Pancreas (tissue), 10 donors: ENCODE data around the gene ROR1. TPM values are rescaled to one million over a fixed set of nuclear protein-coding genes. Genes with fewer than 3 reads are reported as not detected.
A peak's percentile ranks its signal among the peaks of the same experiment; 100 is the strongest.

Source experiments
- ATAC-seq, 4 donors: fragments of 200-7000 bp; cut with Tn5 transposase; one replicate each; pipeline versions ENCODE4 v1.8.0 to v1.9.1; 2020; ENCODE audit warnings: mild to moderate bottlenecking in 4 of 4, moderate library complexity in 4 of 4
- DNase-seq, 6 donors: peaks; one replicate each; pipeline ENCODE4 v3.0.0-alpha.2; 2020
- FAIRE-seq: peaks from 2 replicates; lab custom pipeline; 2012; peaks lifted over from hg19 to GRCh38; lab: Jason Lieb, UNC
- H3K27ac ChIP-seq, 4 donors: fragments of 200-600 bp; sonication (generic); 1 replicate in 3 of 4; 2 replicates in 1 of 4; pipeline versions ENCODE4 v1.5.0 to v1.8.0; 2020
- H3K27me3 ChIP-seq, 4 donors: fragments of 200-600 bp; one replicate each; pipeline ENCODE4 v1.8.0; 2021
- H3K36me3 ChIP-seq, 3 donors: fragments of 200-600 bp; sonication (generic) in 1 of 3; one replicate each; pipeline versions ENCODE4 v1.5.0 to v1.8.0; 2020 to 2021
- H3K4me1 ChIP-seq, 3 donors: fragments of 200-600 bp; one replicate each; pipeline ENCODE4 v1.8.0; 2021
- H3K4me3 ChIP-seq, 4 donors: fragments of 200-600 bp; sonication (generic) in 2 of 4; one replicate each; pipeline versions ENCODE4 v1.5.0 to v1.8.0; 2020 to 2021
- H3K9me3 ChIP-seq, 4 donors: fragments of 200-600 bp; one replicate each; pipeline ENCODE4 v1.8.0; 2021
- WGBS, 2 donors: extraction: QIAGEN DNeasy Blood & Tissue Kit; methylation state at CpG; one replicate each; pipeline ENCODE4 v1.1.7; 2013; 5-methylcytosine and 5-hydroxymethylcytosine counted together
- intact Hi-C, 3 donors: fragments of 100-400 bp; cut with DNase I; formaldehyde crosslinking; loops; one replicate each; pipeline versions ENCODE4 v1.11.1 to v1.14.2; 2022
- polyA plus RNA-seq, 2 donors: library from polyadenylated mRNA; stranded (reverse); fragments of 200-250 nt; gene quantifications; one replicate each; pipeline ENCODE4 v1.2.3, GENCODE V29; 2013
- total RNA-seq, 6 donors: library from RNA; stranded (reverse); fragmentation: NEBNext Ultra II Directional in 4 of 6; extraction: Animal tissue kit (Norgen Biotek cat#: 25700) in 4 of 6; gene quantifications; one replicate each; pipeline versions ENCODE4 v1.2.1 to v1.2.4, GENCODE V29; 2021 to 2023
- TF ChIP-seq, protein P1 (sequence below), 4 donors: fragments of 200-600 bp; sonication (generic) in 3 of 4; IDR thresholded peaks; one replicate each; pipeline versions ENCODE4 v1.5.0 to v1.8.0; 2021; ENCODE audit warnings: antibody characterized with exemption in 4 of 4
- donor health status: healthy with polysubstance abuse.
- donor health status: DM: no; HTN: no; CAD: no; lungs with moderate emphysema.
- donor health status: DM: no; HTN: no; CAD: no.
- donor health status: control.
- donor health status: control.
- donor health status: Bipolar disorder and iron deficiency.
- donor health status: DM: yes; HTN: yes; CAD: no.
- donor health status: DM: no; HTN: no; CAD: no.
- donor health status: DM: no; HTN: no; CAD: no.
- donor health status: DM: yes; HTN: yes; CAD: no.

Gene ROR1
- total and polyA plus RNA-seq, 8 donors: 1.3 to 18.5 (median 7.3) TPM

DNA sequence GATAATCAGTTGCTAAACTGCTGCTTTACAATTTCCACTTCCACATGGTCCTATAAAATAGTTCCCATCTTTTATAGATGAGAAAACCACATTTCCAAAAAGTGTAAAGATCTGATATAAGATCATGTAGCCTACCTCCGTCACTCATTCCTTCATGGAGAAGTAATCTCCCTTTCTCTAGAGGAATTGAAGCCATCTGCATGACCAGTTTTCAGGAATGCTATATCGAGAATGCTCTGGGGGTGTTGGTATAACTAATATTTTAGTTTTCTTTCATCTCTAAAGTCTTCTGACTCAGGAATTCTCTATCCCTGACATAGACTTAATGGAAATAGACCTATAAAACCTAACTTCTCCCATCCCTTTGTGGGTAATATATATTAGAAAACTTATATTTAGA is 256.6 kb downstream of the ROR1 start:
- FAIRE-seq (no peak), DNase-seq (no peak), ATAC-seq (no peak)
- Histone ChIP-seq H3K9me3 (no peaks in the 10 kb centered on the region), H3K27me3 (no peaks in the 10 kb centered on the region), H3K36me3 (no peaks in the 10 kb centered on the region), H3K4me3 (no peak overlapping the region), H3K4me1 (no peaks in the 10 kb centered on the region), H3K27ac (no peak overlapping the region)
- TF ChIP-seq, protein P1, sequence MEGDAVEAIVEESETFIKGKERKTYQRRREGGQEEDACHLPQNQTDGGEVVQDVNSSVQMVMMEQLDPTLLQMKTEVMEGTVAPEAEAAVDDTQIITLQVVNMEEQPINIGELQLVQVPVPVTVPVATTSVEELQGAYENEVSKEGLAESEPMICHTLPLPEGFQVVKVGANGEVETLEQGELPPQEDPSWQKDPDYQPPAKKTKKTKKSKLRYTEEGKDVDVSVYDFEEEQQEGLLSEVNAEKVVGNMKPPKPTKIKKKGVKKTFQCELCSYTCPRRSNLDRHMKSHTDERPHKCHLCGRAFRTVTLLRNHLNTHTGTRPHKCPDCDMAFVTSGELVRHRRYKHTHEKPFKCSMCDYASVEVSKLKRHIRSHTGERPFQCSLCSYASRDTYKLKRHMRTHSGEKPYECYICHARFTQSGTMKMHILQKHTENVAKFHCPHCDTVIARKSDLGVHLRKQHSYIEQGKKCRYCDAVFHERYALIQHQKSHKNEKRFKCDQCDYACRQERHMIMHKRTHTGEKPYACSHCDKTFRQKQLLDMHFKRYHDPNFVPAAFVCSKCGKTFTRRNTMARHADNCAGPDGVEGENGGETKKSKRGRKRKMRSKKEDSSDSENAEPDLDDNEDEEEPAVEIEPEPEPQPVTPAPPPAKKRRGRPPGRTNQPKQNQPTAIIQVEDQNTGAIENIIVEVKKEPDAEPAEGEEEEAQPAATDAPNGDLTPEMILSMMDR (IDR thresholded peaks at IDR 0.05): no peak
- intact Hi-C loops: no loop called here
- 96 to 99% methylated on average over 2 of the region's 2 CpGs for WGBS, 2 donors

DNA sequence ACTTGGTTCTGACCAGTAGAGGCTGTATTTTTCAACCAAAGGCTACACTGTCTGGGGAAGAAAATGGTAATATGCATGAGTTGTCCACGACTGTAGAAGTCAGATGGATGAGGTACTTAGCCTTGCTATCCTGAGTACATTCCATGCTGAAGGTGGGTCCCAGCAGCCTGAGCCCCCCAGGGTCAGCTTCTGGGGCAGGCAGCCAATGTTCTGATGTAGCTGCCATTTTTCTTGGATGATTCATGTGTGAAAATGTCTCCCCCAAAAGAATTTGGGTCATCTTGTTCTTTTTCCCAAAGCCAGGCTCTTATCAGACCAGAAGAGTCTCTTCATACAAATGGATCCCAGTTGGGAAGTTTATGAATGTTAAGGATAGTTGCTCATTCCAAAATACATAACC is 257.4 kb downstream of the ROR1 start:
- H3K4me1 ChIP-seq: no peaks in the 10 kb centered on the region
- intact Hi-C loops: no loop called here
- DNase-seq (no peak), ATAC-seq (no peak), FAIRE-seq (no peak)
- no peak overlapping the region for H3K4me3 ChIP-seq
- no peaks in the 10 kb centered on the region for H3K36me3 ChIP-seq
- H3K27me3 ChIP-seq: no peaks in the 10 kb centered on the region
- TF ChIP-seq, protein P1 (IDR thresholded peaks at IDR 0.05): no peak
- WGBS, 2 donors: 79 to 83% methylated on average over 1 of the region's 1 CpG
- no peaks in the 10 kb centered on the region for H3K9me3 ChIP-seq
- no peak overlapping the region for H3K27ac ChIP-seq

- Histone ChIP-seq H3K9me3 (no peaks in the 10 kb centered on the region), H3K4me1 (no peaks in the 10 kb centered on the region), H3K4me3 (no peak overlapping the region), H3K27ac (no peak overlapping the region), H3K27me3 (no peaks in the 10 kb centered on the region), H3K36me3 (no peaks in the 10 kb centered on the region)
- intact Hi-C loops: no loop called here
- DNase-seq (no peak), ATAC-seq (peak in 2 of 4 donors; percentile 27 to 34), FAIRE-seq (no peak)
- WGBS, 2 donors: 70 to 72% methylated on average over 3 of the region's 3 CpGs
- TF ChIP-seq, protein P1 (IDR thresholded peaks at IDR 0.05): no peak
Measured at GRCh38 chr1:64033667-64034220, 259.9 kb downstream of the ROR1 start.

DNA sequence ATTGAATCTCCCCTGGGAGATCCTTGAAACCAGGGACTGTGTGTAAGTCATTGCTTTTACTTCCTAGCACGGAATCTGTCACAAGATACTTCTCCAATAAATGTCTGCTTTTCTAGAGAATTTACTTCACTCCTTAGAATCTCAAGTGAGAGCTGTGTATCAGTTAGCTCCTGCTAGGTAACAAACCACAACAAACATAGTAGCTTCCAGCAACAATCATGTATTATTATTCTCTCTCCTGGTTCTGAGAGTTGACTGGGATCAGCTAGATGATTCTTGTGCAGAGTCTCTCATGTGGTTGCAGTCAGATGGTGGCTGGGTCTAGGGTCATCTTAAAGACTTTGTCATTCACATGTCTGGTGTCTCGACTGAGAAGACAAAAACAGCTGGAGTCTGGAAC is 262.7 kb downstream of the ROR1 start:
- DNase-seq: no peak
- Histone ChIP-seq H3K4me1 (no peaks in the 10 kb centered on the region), H3K27me3 (no peaks in the 10 kb centered on the region), H3K4me3 (no peak overlapping the region), H3K27ac (no peak overlapping the region), H3K9me3 (no peaks in the 10 kb centered on the region), H3K36me3 (no peaks in the 10 kb centered on the region)
- FAIRE-seq: no peak
- TF ChIP-seq, protein P1 (IDR thresholded peaks at IDR 0.05): no peak
- WGBS, 2 donors: 83 to 96% methylated on average over 2 of the region's 2 CpGs
- intact Hi-C loops: no loop called here
- no peak for ATAC-seq

GRCh38 chr1:64038119-64038518 is 264.3 kb downstream of the ROR1 start:
- Histone ChIP-seq H3K27me3 (no peaks in the 10 kb centered on the region), H3K27ac (no peak overlapping the region), H3K4me3 (no peak overlapping the region), H3K36me3 (no peaks in the 10 kb centered on the region), H3K9me3 (no peaks in the 10 kb centered on the region), H3K4me1 (peaks cover 0 to 12% (median 7%) of the 10 kb centered on the region in 3 donors)
- WGBS, 2 donors: 93 to 95% methylated on average over 4 of the region's 4 CpGs
- ATAC-seq: no peak
- FAIRE-seq: no peak
- DNase-seq: no peak
- intact Hi-C loops: no loop called here
- TF ChIP-seq, protein P1 (IDR thresholded peaks at IDR 0.05): no peak
